Glutamatergic neuron (in vitro differentiated cells): ENCODE measurements around the gene PTTG1IP. TPM values are rescaled to one million over a fixed set of nuclear protein-coding genes. Genes with fewer than 3 reads are reported as not detected.
"Not testable (repeated sequence)": the region's sequence is repeated elsewhere in the genome, so short reads cannot be mapped to it uniquely, and the experiment has no call there.

Source experiments
- DNase-seq: peaks from one replicate; pipeline ENCODE4 v3.0.0; 2022
- H3K27ac Mint-ChIP-seq: one replicate; pipeline ENCODE4 v1.8.0; 2020; ENCODE audit warnings: mild to moderate bottlenecking, mixed read lengths, inconsistent platforms; ENCODE audit not compliant: unreplicated experiment
- H3K27me3 Mint-ChIP-seq: one replicate; pipeline ENCODE4 v1.8.0; 2020; ENCODE audit warnings: mild to moderate bottlenecking, moderate library complexity, mixed read lengths, inconsistent platforms; ENCODE audit not compliant: unreplicated experiment
- H3K36me3 Mint-ChIP-seq: one replicate; pipeline ENCODE4 v1.8.0; 2020; ENCODE audit warnings: mild to moderate bottlenecking, mixed read lengths, inconsistent platforms; ENCODE audit not compliant: unreplicated experiment
- H3K4me1 Mint-ChIP-seq: one replicate; pipeline ENCODE4 v1.8.0; 2020; ENCODE audit warnings: mild to moderate bottlenecking, low read depth, mixed read lengths, inconsistent platforms; ENCODE audit not compliant: unreplicated experiment
- H3K4me3 Mint-ChIP-seq: one replicate; pipeline ENCODE4 v1.8.0; 2020; ENCODE audit warnings: mild to moderate bottlenecking, mixed read lengths, inconsistent platforms; ENCODE audit not compliant: unreplicated experiment
- H3K9me3 Mint-ChIP-seq: one replicate; pipeline ENCODE4 v1.8.0; 2020; ENCODE audit warnings: mild to moderate bottlenecking, moderate library complexity, mixed read lengths, inconsistent platforms; ENCODE audit not compliant: unreplicated experiment
- total RNA-seq: library from RNA; stranded (reverse); fragmentation: NEBNext Ultra II Directional; extraction: Animal tissue kit (Norgen Biotek cat#: 25700); gene quantifications from one replicate; pipeline ENCODE4 v1.2.1, GENCODE V29; 2021; ENCODE audit not compliant: unreplicated experiment
- TF ChIP-seq, protein P1 (sequence below): fragments of 200-600 bp; sonication (generic); IDR thresholded peaks from one replicate; pipeline ENCODE4 v1.5.0; 2021; ENCODE audit not compliant: partially characterized antibody, unreplicated experiment

The PTTG1IP gene
- total RNA-seq, 1 donor from 2014 or later, result 249 TPM

DNA sequence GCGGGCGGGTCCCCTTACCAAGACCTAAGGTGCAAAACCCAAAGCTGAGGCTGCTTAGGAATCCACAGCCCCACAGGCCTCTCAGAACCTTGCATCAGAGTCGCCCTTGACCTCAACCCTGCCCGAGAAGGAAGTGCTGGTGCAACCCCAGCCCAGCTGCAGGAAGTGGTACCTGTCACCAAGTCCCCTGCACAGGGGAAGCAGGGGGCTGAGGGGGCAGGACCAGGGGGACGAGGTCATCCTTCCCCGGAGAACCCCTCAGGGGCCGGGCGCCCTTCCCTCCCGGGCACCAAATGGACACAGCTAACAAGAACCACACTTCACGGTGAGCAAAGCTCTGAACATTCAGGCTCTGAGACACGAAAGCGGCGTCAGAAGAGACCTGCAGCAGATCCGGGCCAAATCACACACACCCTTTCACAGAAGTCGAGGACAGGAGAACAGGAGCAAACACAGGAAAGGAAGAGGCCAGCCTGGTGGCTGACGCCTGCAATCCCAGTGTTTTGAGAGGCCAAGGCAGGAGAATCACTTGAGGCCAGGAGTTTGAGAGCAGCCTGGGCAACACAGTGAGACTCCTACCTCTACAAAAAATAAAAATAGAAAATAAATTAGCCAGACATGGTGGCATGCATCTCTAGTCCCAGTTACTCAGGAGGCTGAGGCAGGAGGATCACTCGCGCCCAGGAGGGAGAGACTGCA is 40.8 kb upstream of the PTTG1IP start:
- H3K27ac Mint-ChIP-seq, result no peak overlapping the region
- H3K27me3 Mint-ChIP-seq, result peaks cover 9% of the 10 kb centered on the region
- H3K4me3 Mint-ChIP-seq, result no peak overlapping the region
- peak; percentile 11 for DNase-seq
- no peaks in the 10 kb centered on the region for H3K36me3 Mint-ChIP-seq
- H3K4me1 Mint-ChIP-seq, result peaks cover 3% of the 10 kb centered on the region
- peaks cover 3% of the 10 kb centered on the region for H3K9me3 Mint-ChIP-seq
- TF ChIP-seq, protein P1, sequence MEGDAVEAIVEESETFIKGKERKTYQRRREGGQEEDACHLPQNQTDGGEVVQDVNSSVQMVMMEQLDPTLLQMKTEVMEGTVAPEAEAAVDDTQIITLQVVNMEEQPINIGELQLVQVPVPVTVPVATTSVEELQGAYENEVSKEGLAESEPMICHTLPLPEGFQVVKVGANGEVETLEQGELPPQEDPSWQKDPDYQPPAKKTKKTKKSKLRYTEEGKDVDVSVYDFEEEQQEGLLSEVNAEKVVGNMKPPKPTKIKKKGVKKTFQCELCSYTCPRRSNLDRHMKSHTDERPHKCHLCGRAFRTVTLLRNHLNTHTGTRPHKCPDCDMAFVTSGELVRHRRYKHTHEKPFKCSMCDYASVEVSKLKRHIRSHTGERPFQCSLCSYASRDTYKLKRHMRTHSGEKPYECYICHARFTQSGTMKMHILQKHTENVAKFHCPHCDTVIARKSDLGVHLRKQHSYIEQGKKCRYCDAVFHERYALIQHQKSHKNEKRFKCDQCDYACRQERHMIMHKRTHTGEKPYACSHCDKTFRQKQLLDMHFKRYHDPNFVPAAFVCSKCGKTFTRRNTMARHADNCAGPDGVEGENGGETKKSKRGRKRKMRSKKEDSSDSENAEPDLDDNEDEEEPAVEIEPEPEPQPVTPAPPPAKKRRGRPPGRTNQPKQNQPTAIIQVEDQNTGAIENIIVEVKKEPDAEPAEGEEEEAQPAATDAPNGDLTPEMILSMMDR, result no peak

- peaks cover 3% of the 10 kb centered on the region for H3K9me3 Mint-ChIP-seq
- peaks cover 5% of the 10 kb centered on the region for H3K4me1 Mint-ChIP-seq
- no peak overlapping the region for H3K4me3 Mint-ChIP-seq
- DNase-seq, result peak; percentile 9
- TF ChIP-seq, protein P1, result no peak
- no peak overlapping the region for H3K27ac Mint-ChIP-seq
- no peaks in the 10 kb centered on the region for H3K36me3 Mint-ChIP-seq
- H3K27me3 Mint-ChIP-seq, result peaks cover 7% of the 10 kb centered on the region
These were observed 40.1 kb upstream of the PTTG1IP start for GRCh38 chr21:44913425-44914175.

- not testable (repeated sequence) for H3K27me3 Mint-ChIP-seq
These were observed 39.3 kb upstream of the PTTG1IP start for GRCh38 chr21:44912506-44913412.

GRCh38 chr21:44912158-44912473 is 38.6 kb upstream of the PTTG1IP start:
- TF ChIP-seq, protein P1, result no peak
- Mint-ChIP-seq H3K4me3 (no peak overlapping the region), H3K27me3 (peaks cover 5% of the 10 kb centered on the region), H3K36me3 (no peaks in the 10 kb centered on the region), H3K27ac (no peak overlapping the region), H3K4me1 (peaks cover 6% of the 10 kb centered on the region), H3K9me3 (peaks cover 1% of the 10 kb centered on the region)
- DNase-seq, result no peak

More at GRCh38 chr21:44912506-44913412, 39.3 kb upstream of the PTTG1IP start:
- H3K27ac Mint-ChIP-seq, H3K9me3 Mint-ChIP-seq, H3K4me3 Mint-ChIP-seq, DNase-seq, H3K4me1 Mint-ChIP-seq, H3K36me3 Mint-ChIP-seq: not testable (repeated sequence)

DNA sequence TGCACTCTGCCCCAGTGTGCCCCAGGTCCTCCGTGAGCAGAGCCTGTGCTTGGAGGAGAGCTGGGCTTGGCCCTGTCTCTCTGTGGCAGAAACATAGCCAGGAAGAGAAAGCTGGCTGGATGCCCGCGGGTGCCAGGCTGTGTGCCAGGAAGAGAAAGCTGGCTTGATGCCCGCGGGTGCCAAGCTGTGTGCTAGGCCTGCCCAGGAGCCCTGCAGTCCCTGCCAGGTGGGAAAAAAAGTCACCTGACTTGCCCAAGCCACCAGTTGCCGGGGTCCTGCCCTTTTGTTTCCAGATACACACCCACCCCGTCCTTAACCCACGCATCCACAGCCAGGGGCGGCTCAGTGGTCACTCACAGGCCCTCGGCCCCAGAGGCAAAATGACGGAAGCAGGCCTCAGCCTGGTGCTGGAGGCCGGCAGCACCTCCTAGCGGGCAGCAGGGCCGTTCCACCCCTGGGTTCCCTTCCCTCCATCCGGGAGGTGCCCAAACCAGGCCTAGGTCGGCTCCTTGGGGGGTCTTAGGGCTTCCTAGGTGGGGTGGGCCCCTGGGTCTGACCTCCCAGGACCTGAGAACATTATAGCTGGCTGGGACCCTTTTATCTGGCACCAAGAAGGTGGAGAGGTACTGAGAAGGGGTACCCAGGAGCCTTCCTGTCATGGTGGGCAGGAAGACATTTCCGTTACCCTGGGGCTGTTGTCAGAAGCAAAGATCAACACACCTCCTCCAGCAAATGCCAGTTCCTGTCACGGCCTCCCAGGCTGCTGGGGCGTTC is 38.1 kb upstream of the PTTG1IP start:
- Mint-ChIP-seq H3K9me3 (peaks cover 1% of the 10 kb centered on the region), H3K36me3 (no peaks in the 10 kb centered on the region), H3K27ac (no peak overlapping the region), H3K4me1 (peaks cover 6% of the 10 kb centered on the region), H3K4me3 (no peak overlapping the region), H3K27me3 (peaks cover 5% of the 10 kb centered on the region)
- TF ChIP-seq, protein P1, result no peak
- no peak for DNase-seq
